CD14-positive monocyte (primary cell): ENCODE measurements around the gene SPNS3. TPM values are rescaled to one million over a fixed set of nuclear protein-coding genes. Genes with fewer than 3 reads are reported as not detected.

ENCODE experiments used
- DNase-seq, 3 donors: peaks; one replicate each; pipeline ENCODE4 v3.0.0-alpha.2; 2011 to 2022
- H2AFZ ChIP-seq: 2 replicates; pipeline ENCODE4 v1.6.0; 2012; ENCODE audit warnings: mild to moderate bottlenecking, low read depth, low read length, inconsistent platforms; ENCODE audit not compliant: insufficient read depth, poor library complexity, severe bottlenecking
- H3K27ac ChIP-seq, 2 donors: 1 replicate in 1 of 2; 2 replicates in 1 of 2; pipeline ENCODE4 v1.5.1; 2012 to 2013; ENCODE audit warnings: low read length in 2 of 2, control low read depth in 1 of 2, inconsistent platforms in 1 of 2, low read depth in 1 of 2, mild to moderate bottlenecking in 1 of 2
- H3K27me3 ChIP-seq, 2 donors: one replicate each; pipeline versions ENCODE4 v1.6.0 to v1.6.1; 2011 to 2013; ENCODE audit warnings: low read length in 2 of 2; ENCODE audit not compliant: control insufficient read depth in 2 of 2, insufficient read depth in 2 of 2
- H3K36me3 ChIP-seq, 2 donors: replicated peaks in 1 of 2; 1 replicate in 1 of 2; 2 replicates in 1 of 2; pipeline versions ENCODE4 v1.5.1 to v1.6.1; 2012 to 2013; ENCODE audit warnings: low read length in 2 of 2, control low read depth in 1 of 2, inconsistent platforms in 1 of 2, mild to moderate bottlenecking in 1 of 2; ENCODE audit not compliant: insufficient read depth in 2 of 2, control insufficient read depth in 1 of 2
- H3K4me1 ChIP-seq, 2 donors: 1 replicate in 1 of 2; 2 replicates in 1 of 2; pipeline versions ENCODE4 v1.5.1 to v1.6.1; 2012 to 2013; ENCODE audit warnings: low read length in 2 of 2, control low read depth in 1 of 2, inconsistent platforms in 1 of 2, mild to moderate bottlenecking in 1 of 2, moderate library complexity in 1 of 2; ENCODE audit not compliant: insufficient read depth in 2 of 2, control insufficient read depth in 1 of 2
- H3K4me2 ChIP-seq: replicated peaks from 2 replicates; pipeline ENCODE3; 2012; ENCODE audit warnings: low read length, moderate library complexity, mild to moderate bottlenecking; ENCODE audit not compliant: poor library complexity, severe bottlenecking; ENCODE audit errors: extremely low read depth
- H3K4me3 ChIP-seq, 3 experiments: fragments of 200-600 bp in 1 of 3; sonication (generic) in 1 of 3; replicated peaks in 1 of 3; 1 replicate in 2 of 3; 2 replicates in 1 of 3; pipeline ENCODE4 v1.5.1; 2011 to 2013; ENCODE audit warnings: low read length in 3 of 3, mild to moderate bottlenecking in 3 of 3, control low read depth in 2 of 3, low read depth in 2 of 3, inconsistent platforms in 1 of 3, moderate library complexity in 1 of 3
- H3K79me2 ChIP-seq: 2 replicates; pipeline ENCODE4 v1.6.0; 2012; ENCODE audit warnings: mild to moderate bottlenecking, control low read depth, inconsistent platforms, low read length, moderate library complexity; ENCODE audit not compliant: insufficient read depth
- H3K9ac ChIP-seq: 2 replicates; pipeline ENCODE4 v1.6.0; 2017; ENCODE audit warnings: low read length, mild to moderate bottlenecking; ENCODE audit not compliant: insufficient read depth, poor library complexity, severe bottlenecking
- H3K9me3 ChIP-seq, 2 donors: replicated peaks in 1 of 2; 1 replicate in 1 of 2; 2 replicates in 1 of 2; pipeline versions ENCODE4 v1.5.1 to v1.6.1; 2012 to 2013; ENCODE audit warnings: low read length in 2 of 2, control low read depth in 1 of 2; ENCODE audit not compliant: control insufficient read depth in 1 of 2, insufficient read depth in 1 of 2
- H4K20me1 ChIP-seq: 2 replicates; pipeline ENCODE4 v1.6.0; 2012; ENCODE audit warnings: mild to moderate bottlenecking, low read length, control low read depth, moderate library complexity; ENCODE audit not compliant: insufficient read depth
- H3K27ac Mint-ChIP-seq, 7 donors: one replicate each; pipeline ENCODE4 v1.8.0; 2020; ENCODE audit warnings: mild to moderate bottlenecking in 7 of 7, mixed read lengths in 7 of 7, moderate library complexity in 6 of 7, inconsistent platforms in 2 of 7
- H3K27me3 Mint-ChIP-seq, 3 donors: one replicate each; pipeline ENCODE4 v1.8.0; 2021 to 2022; ENCODE audit warnings: low read depth in 3 of 3, mild to moderate bottlenecking in 3 of 3, mixed read lengths in 3 of 3, moderate library complexity in 3 of 3, inconsistent platforms in 1 of 3
- H3K36me3 Mint-ChIP-seq, 2 donors: one replicate each; pipeline ENCODE4 v1.8.0; 2020; ENCODE audit warnings: mixed read lengths in 2 of 2, inconsistent platforms in 1 of 2, mild to moderate bottlenecking in 1 of 2
- H3K4me1 Mint-ChIP-seq: one replicate; pipeline ENCODE4 v1.8.0; 2020; ENCODE audit warnings: mild to moderate bottlenecking, mixed read lengths
- H3K4me3 Mint-ChIP-seq, 2 donors: one replicate each; pipeline ENCODE4 v1.8.0; 2020; ENCODE audit warnings: mild to moderate bottlenecking in 2 of 2, mixed read lengths in 2 of 2, moderate library complexity in 1 of 2
- H3K9me3 Mint-ChIP-seq, 7 donors: one replicate each; pipeline ENCODE4 v1.8.0; 2020 to 2022; ENCODE audit warnings: mixed read lengths in 7 of 7, mild to moderate bottlenecking in 6 of 7, moderate library complexity in 6 of 7, inconsistent platforms in 2 of 7
- CTCF ChIP-seq: fragments of 200-600 bp; IDR thresholded peaks from one replicate; pipeline ENCODE4 v1.8.0; 2022; ENCODE audit warnings: antibody characterized with exemption, mild to moderate bottlenecking
- WGBS: methylation state at CpG from one replicate; pipeline ENCODE4 v1.1.5; 2013; ENCODE audit warnings: missing lambda C conversion rate; ENCODE audit not compliant: insufficient coverage; 5-methylcytosine and 5-hydroxymethylcytosine counted together
- intact Hi-C, 2 donors: fragments of 100-400 bp; cut with micrococcal nuclease; formaldehyde crosslinking; loops; one replicate each; pipeline versions ENCODE4 v1.15.0 to v1.15.1; 2023
- polyA plus RNA-seq, 3 donors: library from polyadenylated mRNA; depleted of rRNA in 1 of 3; unstranded in 2 of 3; stranded (reverse) in 1 of 3; fragments of 300-500 nt in 2 of 3; fragments of >200 nt in 1 of 3; fragmentation: Illumina TruSeq in 2 of 3; gene quantifications; 1 replicate in 2 of 3; 2 replicates in 1 of 3; pipeline ENCODE4 v1.2.3, GENCODE V29; 2012 to 2021

Gene SPNS3
- polyA plus RNA-seq, 3 donors, result 2.3 to 5.7 (median 4.5) TPM

DNA sequence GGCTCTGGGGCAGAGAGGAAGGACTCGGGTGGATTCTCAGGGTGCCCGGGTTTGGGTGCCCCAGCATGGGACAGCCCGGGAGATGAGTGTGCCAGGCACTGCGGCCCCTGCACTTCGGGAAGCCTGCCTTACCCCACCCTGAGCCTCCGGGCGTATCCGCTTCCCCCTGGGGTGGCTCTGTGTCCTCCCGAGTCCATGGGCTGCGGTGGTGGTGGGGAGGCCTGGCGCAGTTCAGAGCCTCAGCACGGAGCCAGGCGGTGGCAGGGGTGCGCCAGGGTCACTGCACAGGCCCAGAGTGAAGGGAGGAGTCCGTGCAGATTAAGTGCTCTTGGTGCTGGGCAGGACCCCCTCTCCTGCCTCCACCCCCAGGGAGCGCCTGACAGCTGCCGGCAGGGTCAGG is 100.8 kb downstream of the SPNS3 start:
- Mint-ChIP-seq H3K4me1 (peaks cover 31% of the 10 kb centered on the region), H3K4me3 (no peak overlapping the region), H3K27me3 (peaks cover 8 to 16% (median 8%) of the 10 kb centered on the region in 3 donors), H3K9me3 (no peaks in the 10 kb centered on the region), H3K36me3 (peaks cover 9 to 19% of the 10 kb centered on the region in 2 donors), H3K27ac (no peak overlapping the region)
- no peak overlapping the region for H3K27ac ChIP-seq
- DNase-seq, result no peak
- no peak overlapping the region for H2AFZ ChIP-seq
- no peaks in the 10 kb centered on the region for H3K9me3 ChIP-seq
- intact Hi-C loops, result no loop called here
- peaks cover 22 to 25% of the 10 kb centered on the region in 2 donors for H3K4me1 ChIP-seq
- no peaks in the 10 kb centered on the region for H3K79me2 ChIP-seq
- no peak for TF ChIP-seq CTCF
- H3K27me3 ChIP-seq, result no peaks in the 10 kb centered on the region
- H3K9ac ChIP-seq, result no peak overlapping the region
- no peak overlapping the region for H3K4me2 ChIP-seq
- H3K4me3 ChIP-seq, result no peak overlapping the region
- peaks cover 19% of the 10 kb centered on the region in 2 donors for H3K36me3 ChIP-seq
- H4K20me1 ChIP-seq, result no peaks in the 10 kb centered on the region
- WGBS, result 92% methylated on average over 16 of the region's 17 CpGs

DNA sequence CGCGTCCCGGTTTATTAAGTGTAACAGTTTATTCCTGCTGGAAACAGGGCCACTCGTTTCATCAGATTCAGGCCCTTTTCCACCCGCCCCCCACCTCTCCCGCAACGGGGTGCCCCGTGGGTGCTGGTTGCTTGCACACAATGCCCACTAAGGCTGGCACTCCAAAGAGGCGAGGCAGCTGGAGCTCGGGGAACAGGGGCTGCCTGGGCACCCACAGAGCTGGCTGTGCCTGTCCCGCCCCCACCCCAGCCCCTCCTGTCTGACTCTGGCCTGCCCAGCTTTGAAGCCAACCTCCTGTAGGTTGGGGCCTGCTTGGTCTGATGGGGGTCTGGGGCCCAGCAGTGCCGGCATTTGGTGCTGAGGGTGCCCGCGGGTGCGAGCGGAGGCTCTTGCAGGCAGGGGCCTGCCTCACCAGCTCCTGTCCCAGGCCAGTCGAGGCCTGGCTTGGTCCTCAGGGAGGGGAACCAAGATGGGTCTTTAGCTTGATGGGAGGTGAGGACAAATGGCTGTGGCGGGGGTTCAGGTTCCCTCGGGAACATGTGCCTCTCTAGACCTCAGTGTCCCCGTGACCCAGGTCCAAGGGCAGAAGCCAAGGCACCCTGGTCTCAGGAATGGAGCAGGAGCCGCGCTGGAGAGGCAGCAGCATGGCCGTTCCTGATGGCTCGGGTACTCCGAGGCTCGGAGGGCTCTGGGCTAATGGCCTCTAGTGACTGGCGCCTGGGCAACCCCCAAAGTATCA is 101.4 kb downstream of the SPNS3 start:
- Mint-ChIP-seq H3K36me3 (peaks cover 12 to 25% of the 10 kb centered on the region in 2 donors), H3K27me3 (peaks cover 8 to 16% (median 8%) of the 10 kb centered on the region in 3 donors), H3K27ac (no peak overlapping the region), H3K9me3 (no peaks in the 10 kb centered on the region), H3K4me1 (peaks cover 31% of the 10 kb centered on the region), H3K4me3 (no peak overlapping the region)
- Histone ChIP-seq H2AFZ (no peak overlapping the region), H3K27me3 (no peaks in the 10 kb centered on the region), H3K27ac (no peak overlapping the region), H3K36me3 (peaks cover 25% of the 10 kb centered on the region in 2 donors), H3K4me3 (no peak overlapping the region), H3K9ac (no peak overlapping the region), H3K9me3 (no peaks in the 10 kb centered on the region), H3K4me2 (no peak overlapping the region), H4K20me1 (no peaks in the 10 kb centered on the region), H3K79me2 (no peaks in the 10 kb centered on the region), H3K4me1 (peaks cover 22 to 25% of the 10 kb centered on the region in 2 donors)
- no peak for TF ChIP-seq CTCF
- intact Hi-C loops, result no loop called here
- WGBS, result 95% methylated on average over 13 of the region's 27 CpGs
- no peak for DNase-seq
